NCI-H345 treated with DMSO at 0.1 percent for 48 hours (cell line): ENCODE measurements around the gene BCL10.

Source experiments
- DNase-seq: peaks from one replicate; lab custom pipeline; 2025; ENCODE audit not compliant: unreplicated experiment; lab: John Stamatoyannopoulos, UW

BCL10 gene

DNA sequence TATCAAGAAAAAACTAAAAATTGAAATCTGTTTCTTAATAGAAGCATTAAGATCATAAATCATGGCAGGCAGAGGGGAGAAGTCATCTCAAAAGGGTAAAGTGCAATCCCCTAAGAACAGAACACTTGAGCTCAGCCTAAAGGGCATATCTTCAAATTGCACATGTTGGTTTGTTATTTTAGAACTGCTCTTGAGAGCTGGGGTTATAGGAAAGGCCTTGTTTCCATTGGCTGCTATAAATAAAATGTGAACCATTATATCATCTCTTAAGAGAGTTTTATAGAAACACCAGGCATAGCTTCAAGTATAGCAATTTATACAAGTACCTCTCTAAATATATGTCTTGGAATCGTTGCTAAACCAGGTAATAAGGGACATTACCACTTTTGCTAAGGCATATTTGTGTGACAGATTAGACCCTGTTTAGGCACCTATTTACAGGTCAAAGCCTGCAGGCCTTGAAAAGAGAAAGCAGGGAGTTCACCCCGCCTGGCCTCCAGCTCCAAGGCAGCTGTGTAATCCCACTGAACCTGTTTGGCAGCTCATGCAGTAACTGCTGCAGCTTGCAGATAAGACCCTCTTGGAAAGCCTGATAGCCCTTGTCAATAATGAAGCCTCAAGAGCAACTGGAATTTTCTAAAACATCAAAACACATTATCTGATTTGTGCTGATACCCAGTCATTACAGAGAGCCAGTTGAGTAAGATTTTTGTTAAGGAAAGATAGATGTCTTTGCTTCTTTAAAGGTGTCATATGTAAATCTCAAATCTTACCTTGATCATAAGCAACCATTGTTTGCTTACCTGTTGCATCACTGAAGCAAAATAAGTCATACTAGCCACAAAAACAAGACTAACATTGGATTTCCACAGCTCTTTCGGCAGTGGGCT, 51.5 kb downstream of the BCL10 start:
- DNase-seq, result peak; percentile 86

GRCh38 chr1:85224295-85224694, 52.1 kb downstream of the BCL10 start:
- no peak for DNase-seq

DNA sequence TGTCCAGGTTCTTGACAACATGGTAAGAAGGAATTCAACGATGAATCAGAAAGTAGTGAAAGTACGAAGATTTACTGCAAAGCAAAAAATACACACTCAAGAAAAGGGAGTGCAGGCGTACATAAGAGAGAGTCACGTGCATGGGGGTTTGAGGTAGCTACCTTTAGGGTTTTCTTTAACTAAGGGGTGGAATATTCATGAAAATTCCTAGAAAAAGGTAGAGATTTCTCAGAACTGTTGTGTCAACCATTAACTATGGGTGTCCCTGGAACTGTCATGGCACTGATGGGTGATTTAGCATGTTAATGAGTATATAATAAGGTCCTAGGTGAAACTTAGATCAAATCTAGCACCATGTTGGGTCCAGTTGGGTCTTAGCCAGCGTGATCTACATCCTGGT, 53.1 kb downstream of the BCL10 start:
- DNase-seq, result no peak

GRCh38 chr1:85220756-85221201, 55.7 kb downstream of the BCL10 start:
- no peak for DNase-seq

DNA sequence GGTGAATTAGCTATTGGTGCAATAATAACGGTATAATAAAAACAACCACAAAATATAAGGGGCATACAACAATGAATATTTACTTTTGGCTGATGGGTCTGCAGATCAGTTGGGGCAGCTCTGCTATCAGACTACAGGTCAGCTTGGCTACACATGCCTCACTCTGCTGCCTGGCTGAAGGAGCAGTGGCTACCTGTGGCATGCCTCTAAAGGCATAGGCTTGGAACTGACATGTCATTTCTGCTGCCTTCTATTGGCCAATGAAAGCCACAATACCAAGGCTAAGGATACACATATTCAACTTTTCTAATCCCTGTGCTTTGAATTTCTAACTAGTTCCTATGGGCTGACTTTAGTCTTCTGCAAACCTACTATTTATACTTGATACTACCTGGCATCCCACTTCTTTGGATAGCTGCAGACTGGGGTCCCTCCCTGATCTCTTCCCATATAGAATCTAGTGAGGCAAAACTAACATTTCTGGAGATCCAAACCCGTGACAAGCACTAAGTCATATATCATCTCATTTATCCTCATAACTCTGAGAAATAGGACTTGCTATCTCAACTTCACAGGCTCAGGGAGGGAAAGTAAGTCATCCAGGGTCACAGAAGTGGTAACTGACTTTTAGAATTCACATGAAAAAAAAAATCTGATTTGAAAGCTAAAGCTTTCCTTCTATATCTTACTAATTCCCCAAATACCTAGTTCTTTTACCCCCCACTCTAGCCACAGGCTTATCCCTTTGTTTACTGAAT, 56.4 kb downstream of the BCL10 start:
- no peak for DNase-seq

- DNase-seq, result no peak
Measured at GRCh38 chr1:85216697-85217096, 59.7 kb downstream of the BCL10 start.
